Mesendoderm (in vitro differentiated cells): ENCODE results near the gene GRM7.

ENCODE experiments used
- DNase-seq: peaks from one replicate; pipeline ENCODE4 v3.0.0; 2013
- H2AK5ac ChIP-seq: 2 replicates; pipeline ENCODE4 v1.6.1; 2013; ENCODE audit warnings: low read length, inconsistent platforms
- H2BK120ac ChIP-seq: 2 replicates; pipeline ENCODE4 v1.6.1; 2013; ENCODE audit warnings: low read depth, mild to moderate bottlenecking, low read length, moderate library complexity, mixed read lengths
- H2BK15ac ChIP-seq: replicated peaks from 2 replicates; pipeline ENCODE4 v1.6.1; 2013; ENCODE audit warnings: low read depth, mild to moderate bottlenecking, moderate library complexity
- H2BK5ac ChIP-seq: 2 replicates; pipeline ENCODE4 v1.6.1; 2013; ENCODE audit warnings: low read length, inconsistent platforms
- H3K18ac ChIP-seq: 2 replicates; pipeline ENCODE4 v1.6.1; 2013; ENCODE audit warnings: mild to moderate bottlenecking, low read length, mixed read lengths
- H3K23ac ChIP-seq: one replicate; pipeline ENCODE4 v1.6.1; 2013; ENCODE audit warnings: low read length
- H3K27ac ChIP-seq: 2 replicates; pipeline ENCODE4 v1.5.1; 2013; ENCODE audit warnings: low read depth, mild to moderate bottlenecking, inconsistent platforms, low read length, moderate library complexity
- H3K27me3 ChIP-seq: 2 replicates; pipeline ENCODE4 v1.6.1; 2013; ENCODE audit warnings: low read length, control low read depth, mild to moderate bottlenecking, inconsistent platforms; ENCODE audit not compliant: insufficient read depth, poor library complexity
- H3K36me3 ChIP-seq: 2 replicates; pipeline ENCODE4 v1.6.1; 2013; ENCODE audit warnings: low read length, inconsistent platforms; ENCODE audit not compliant: control insufficient read depth, insufficient read depth
- H3K4ac ChIP-seq: one replicate; pipeline ENCODE4 v1.6.1; 2013; ENCODE audit warnings: low read depth, mild to moderate bottlenecking, low read length, moderate library complexity
- H3K4me1 ChIP-seq: 2 replicates; pipeline ENCODE4 v1.6.1; 2013; ENCODE audit warnings: low read depth, low read length, inconsistent platforms; ENCODE audit not compliant: control insufficient read depth
- H3K4me2 ChIP-seq: 2 replicates; pipeline ENCODE4 v1.6.1; 2013; ENCODE audit warnings: low read length
- H3K4me3 ChIP-seq: 2 replicates; pipeline ENCODE4 v1.5.1; 2013; ENCODE audit warnings: mild to moderate bottlenecking, low read length
- H3K56ac ChIP-seq: one replicate; pipeline ENCODE4 v1.6.1; 2013; ENCODE audit warnings: low read length
- H3K79me1 ChIP-seq: 2 replicates; pipeline ENCODE4 v1.6.1; 2013; ENCODE audit warnings: low read length, inconsistent platforms
- H3K79me2 ChIP-seq: 2 replicates; pipeline ENCODE4 v1.6.1; 2013; ENCODE audit warnings: mild to moderate bottlenecking, low read length; ENCODE audit not compliant: control insufficient read depth, insufficient read depth
- H3K9ac ChIP-seq: 2 replicates; pipeline ENCODE4 v1.6.1; 2013; ENCODE audit warnings: low read length, inconsistent platforms
- H4K5ac ChIP-seq: one replicate; pipeline ENCODE4 v1.6.1; 2013; ENCODE audit warnings: low read length
- H4K8ac ChIP-seq: one replicate; pipeline ENCODE4 v1.6.1; 2013; ENCODE audit warnings: low read depth, mild to moderate bottlenecking, control low read depth, low read length, moderate library complexity
- WGBS: extraction: QIAGEN DNeasy Blood & Tissue Kit; methylation state at CpG from one replicate; pipeline ENCODE4 v1.1.7; 2013; ENCODE audit warnings: low lambda C conversion rate, missing lambda C conversion rate; ENCODE audit not compliant: insufficient coverage; ENCODE audit errors: extremely low coverage; 5-methylcytosine and 5-hydroxymethylcytosine counted together

The GRM7 gene

DNA sequence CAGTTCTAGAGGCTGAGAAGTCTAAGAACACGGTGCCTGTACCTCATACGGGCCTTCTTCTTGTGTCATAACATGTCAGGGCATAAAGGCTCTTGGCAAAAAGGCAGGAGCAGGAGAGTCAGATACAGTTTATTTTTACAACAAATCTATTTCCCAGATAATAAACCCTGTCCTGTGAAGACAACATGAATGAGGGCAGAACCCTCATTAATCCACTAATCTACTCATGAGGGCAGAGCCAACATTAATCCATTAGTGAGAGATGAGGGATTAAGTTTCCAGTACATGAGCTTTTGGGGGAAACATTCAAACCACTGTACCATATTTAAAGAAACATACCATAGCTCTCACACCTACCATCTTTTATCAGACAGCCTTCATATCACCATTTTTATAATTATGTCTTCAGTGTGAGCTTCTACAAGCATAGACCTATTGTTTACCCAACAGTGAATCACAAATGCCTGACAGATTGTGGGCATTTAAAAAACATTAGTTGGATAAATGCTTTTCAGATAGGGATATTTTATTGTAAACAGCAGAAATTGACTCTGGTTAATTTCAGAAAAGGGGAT lies 645.8 kb downstream of the GRM7 start:
- Histone ChIP-seq H2AK5ac (no peak overlapping the region), H4K5ac (no peak overlapping the region), H3K4me2 (no peak overlapping the region), H3K27me3 (no peaks in the 10 kb centered on the region), H2BK5ac (no peak overlapping the region), H3K4me1 (no peaks in the 10 kb centered on the region), H4K8ac (no peak overlapping the region), H3K79me1 (no peaks in the 10 kb centered on the region), H2BK15ac (no peak overlapping the region), H3K79me2 (no peaks in the 10 kb centered on the region), H3K4me3 (no peak overlapping the region), H3K18ac (no peak overlapping the region), H3K27ac (no peak overlapping the region), H3K36me3 (no peaks in the 10 kb centered on the region), H3K9ac (no peak overlapping the region), H3K4ac (no peak overlapping the region), H3K56ac (no peak overlapping the region), H2BK120ac (no peak overlapping the region), H3K23ac (no peak overlapping the region)
- no CpG with 5 or more reads among the region's 2 CpGs for WGBS
- DNase-seq, result no peak

DNA sequence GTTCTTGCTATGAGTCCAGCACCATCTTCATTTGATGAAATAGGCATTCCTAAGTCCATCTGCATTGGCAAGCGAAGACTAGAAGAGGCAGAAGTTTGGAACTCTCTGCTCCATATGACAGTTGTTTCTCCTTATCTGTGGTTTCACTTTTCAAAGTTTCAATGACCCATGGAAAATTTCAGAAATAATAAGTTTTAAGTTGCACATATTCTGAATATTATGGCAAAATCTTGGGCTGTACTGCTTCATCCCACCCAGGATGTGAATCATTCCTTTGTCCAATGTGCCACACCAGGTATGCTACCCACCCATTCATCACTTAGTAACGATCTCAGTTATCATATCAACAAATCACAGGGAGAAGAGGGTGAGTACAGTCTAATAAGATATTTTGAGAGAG lies 647.9 kb downstream of the GRM7 start:
- Histone ChIP-seq H2AK5ac (no peak overlapping the region), H2BK5ac (no peak overlapping the region), H3K4me3 (no peak overlapping the region), H2BK15ac (no peak overlapping the region), H3K79me1 (no peaks in the 10 kb centered on the region), H3K56ac (no peak overlapping the region), H3K4me2 (no peak overlapping the region), H3K23ac (no peak overlapping the region), H3K9ac (no peak overlapping the region), H4K8ac (no peak overlapping the region), H3K27ac (no peak overlapping the region), H3K36me3 (no peaks in the 10 kb centered on the region), H2BK120ac (no peak overlapping the region), H3K4me1 (no peaks in the 10 kb centered on the region), H3K4ac (no peak overlapping the region), H4K5ac (no peak overlapping the region), H3K27me3 (no peaks in the 10 kb centered on the region), H3K79me2 (no peaks in the 10 kb centered on the region), H3K18ac (no peak overlapping the region)
- no peak for DNase-seq
- WGBS, result no CpG with 5 or more reads among the region's 2 CpGs

DNA sequence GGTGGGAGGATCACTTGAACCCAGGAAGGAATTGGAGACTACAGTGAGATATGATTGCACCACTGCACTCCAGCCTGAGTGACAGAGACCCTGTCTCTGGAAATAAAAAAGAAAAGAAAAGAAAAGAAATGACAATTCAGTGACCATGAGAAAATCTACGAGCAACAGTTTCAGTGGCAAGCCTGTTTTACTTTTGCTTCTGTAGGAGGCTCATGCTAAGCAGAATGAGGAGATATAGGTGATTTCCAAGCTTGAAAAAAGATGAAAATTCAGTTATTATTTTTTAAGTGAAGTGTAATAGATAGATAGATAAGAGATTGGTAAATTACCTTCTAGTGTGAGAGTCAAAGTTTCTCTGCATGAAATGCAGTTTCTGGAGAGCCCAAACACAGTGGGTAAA lies 651.1 kb downstream of the GRM7 start:
- no peak overlapping the region for H2BK5ac ChIP-seq
- H3K4ac ChIP-seq, result no peak overlapping the region
- no peak overlapping the region for H3K56ac ChIP-seq
- H3K23ac ChIP-seq, result no peak overlapping the region
- H2AK5ac ChIP-seq, result no peak overlapping the region
- H3K36me3 ChIP-seq, result no peaks in the 10 kb centered on the region
- no peak overlapping the region for H3K18ac ChIP-seq
- no peaks in the 10 kb centered on the region for H3K4me1 ChIP-seq
- H4K5ac ChIP-seq, result no peak overlapping the region
- no peaks in the 10 kb centered on the region for H3K27me3 ChIP-seq
- no peak overlapping the region for H3K27ac ChIP-seq
- DNase-seq, result no peak
- WGBS, result no CpG with 5 or more reads among the region's 1 CpG
- H2BK120ac ChIP-seq, result no peak overlapping the region
- H3K79me2 ChIP-seq, result no peaks in the 10 kb centered on the region
- no peak overlapping the region for H3K9ac ChIP-seq
- H3K79me1 ChIP-seq, result no peaks in the 10 kb centered on the region
- H3K4me2 ChIP-seq, result no peak overlapping the region
- H3K4me3 ChIP-seq, result no peak overlapping the region
- H2BK15ac ChIP-seq, result no peak overlapping the region
- H4K8ac ChIP-seq, result no peak overlapping the region

DNA sequence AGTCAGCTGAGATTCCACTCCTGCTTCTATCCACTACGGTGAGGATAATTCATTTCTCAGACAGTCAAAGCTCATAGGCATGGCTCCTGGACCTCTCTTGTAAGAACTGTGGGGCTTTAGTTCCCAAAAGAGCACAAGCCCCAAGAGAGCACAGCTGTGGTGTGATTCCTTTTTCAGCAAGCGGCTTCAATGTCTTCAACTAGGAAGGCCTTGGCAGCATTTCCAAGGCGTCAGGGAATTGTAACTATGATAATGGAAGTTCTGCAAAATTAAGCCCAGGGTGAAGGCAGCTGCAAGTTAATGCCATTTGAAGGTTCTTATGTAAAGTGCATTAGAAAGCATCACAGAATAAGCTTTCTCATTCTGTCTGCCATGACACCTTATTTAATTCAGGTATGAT lies 657.1 kb downstream of the GRM7 start:
- H3K27ac ChIP-seq, result no peak overlapping the region
- peak overlapping the region; percentile 51 for H3K18ac ChIP-seq
- no peak overlapping the region for H3K4me2 ChIP-seq
- H3K4me1 ChIP-seq, result no peaks in the 10 kb centered on the region
- H3K36me3 ChIP-seq, result no peaks in the 10 kb centered on the region
- no peak overlapping the region for H4K5ac ChIP-seq
- no peak overlapping the region for H4K8ac ChIP-seq
- no peak overlapping the region for H2BK15ac ChIP-seq
- H2AK5ac ChIP-seq, result no peak overlapping the region
- H2BK120ac ChIP-seq, result no peak overlapping the region
- no peak overlapping the region for H3K23ac ChIP-seq
- H3K27me3 ChIP-seq, result no peaks in the 10 kb centered on the region
- H3K56ac ChIP-seq, result no peak overlapping the region
- H3K4me3 ChIP-seq, result no peak overlapping the region
- WGBS, result no CpG with 5 or more reads among the region's 3 CpGs
- H3K79me2 ChIP-seq, result no peaks in the 10 kb centered on the region
- H3K9ac ChIP-seq, result no peak overlapping the region
- H3K79me1 ChIP-seq, result no peaks in the 10 kb centered on the region
- DNase-seq, result no peak
- H3K4ac ChIP-seq, result no peak overlapping the region
- no peak overlapping the region for H2BK5ac ChIP-seq

DNA sequence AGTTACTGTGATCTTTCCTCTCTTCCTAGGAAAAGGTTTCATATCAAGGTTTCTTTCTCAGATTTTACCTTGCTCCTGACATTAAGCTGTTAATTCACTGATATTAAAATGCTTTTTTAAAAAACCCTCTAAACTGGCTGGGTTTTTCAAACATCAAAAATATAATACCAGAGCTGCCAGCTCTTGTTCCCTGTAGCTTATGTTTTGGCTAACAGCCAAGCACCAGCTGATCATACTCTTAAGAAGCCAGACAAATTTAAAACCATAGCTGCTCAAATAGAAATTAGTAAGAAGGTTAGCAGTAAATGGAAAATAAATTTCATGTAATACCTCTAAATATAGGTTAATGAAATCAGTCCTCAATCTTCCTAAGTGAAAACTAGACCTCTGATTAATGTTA lies 657.5 kb downstream of the GRM7 start:
- H2BK15ac ChIP-seq, result no peak overlapping the region
- H3K79me2 ChIP-seq, result no peaks in the 10 kb centered on the region
- H3K23ac ChIP-seq, result no peak overlapping the region
- no peak overlapping the region for H2BK5ac ChIP-seq
- H3K56ac ChIP-seq, result no peak overlapping the region
- H3K36me3 ChIP-seq, result no peaks in the 10 kb centered on the region
- no peak overlapping the region for H3K9ac ChIP-seq
- no peak overlapping the region for H3K27ac ChIP-seq
- H3K4me1 ChIP-seq, result no peaks in the 10 kb centered on the region
- no peak overlapping the region for H4K5ac ChIP-seq
- no peak overlapping the region for H3K18ac ChIP-seq
- H2BK120ac ChIP-seq, result no peak overlapping the region
- no peaks in the 10 kb centered on the region for H3K79me1 ChIP-seq
- H2AK5ac ChIP-seq, result no peak overlapping the region
- H3K4ac ChIP-seq, result no peak overlapping the region
- no peak overlapping the region for H3K4me3 ChIP-seq
- no peak overlapping the region for H4K8ac ChIP-seq
- no peak overlapping the region for H3K4me2 ChIP-seq
- DNase-seq, result no peak
- H3K27me3 ChIP-seq, result no peaks in the 10 kb centered on the region

DNA sequence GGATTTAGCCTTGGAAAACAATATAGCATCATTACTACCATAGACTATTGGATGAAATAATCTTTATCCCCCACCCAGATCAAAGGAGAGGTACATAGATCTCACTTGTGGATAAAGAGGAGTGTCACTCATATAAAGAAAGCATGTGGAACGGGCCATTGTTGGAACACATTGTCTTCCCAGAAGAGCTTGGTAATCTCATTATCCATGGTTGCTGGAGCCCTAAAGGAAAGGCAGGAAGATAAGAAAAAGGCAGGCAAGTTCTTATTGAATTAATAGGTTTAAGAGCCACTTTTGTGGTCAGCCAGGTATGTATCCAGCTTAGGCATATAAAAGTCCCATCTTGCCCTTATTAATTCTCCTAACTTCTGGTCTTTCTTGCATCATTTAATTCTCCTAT lies 659.1 kb downstream of the GRM7 start:
- H3K4me2 ChIP-seq, result no peak overlapping the region
- DNase-seq, result peak; percentile 10
- no peak overlapping the region for H4K5ac ChIP-seq
- no peak overlapping the region for H4K8ac ChIP-seq
- WGBS, result no CpG with 5 or more reads among the region's 1 CpG
- no peak overlapping the region for H3K27ac ChIP-seq
- no peak overlapping the region for H2BK15ac ChIP-seq
- H3K79me2 ChIP-seq, result no peaks in the 10 kb centered on the region
- H3K36me3 ChIP-seq, result no peaks in the 10 kb centered on the region
- no peak overlapping the region for H3K4me3 ChIP-seq
- no peaks in the 10 kb centered on the region for H3K27me3 ChIP-seq
- H3K79me1 ChIP-seq, result no peaks in the 10 kb centered on the region
- no peak overlapping the region for H3K18ac ChIP-seq
- no peak overlapping the region for H2AK5ac ChIP-seq
- H3K9ac ChIP-seq, result no peak overlapping the region
- H3K4me1 ChIP-seq, result no peaks in the 10 kb centered on the region
- no peak overlapping the region for H3K56ac ChIP-seq
- no peak overlapping the region for H3K4ac ChIP-seq
- no peak overlapping the region for H3K23ac ChIP-seq
- H2BK5ac ChIP-seq, result no peak overlapping the region
- no peak overlapping the region for H2BK120ac ChIP-seq
